ENCODE measurements around the gene NACA2. TPM values are rescaled to one million over a fixed set of nuclear protein-coding genes. Genes with fewer than 3 reads are reported as not detected.
"Not testable (repeated sequence)": the region's sequence is repeated elsewhere in the genome, so short reads cannot be mapped to it uniquely, and the experiment has no call there.

Gene NACA2
- total RNA-seq, 2 experiments from 2014 or later, result not detected

DNA sequence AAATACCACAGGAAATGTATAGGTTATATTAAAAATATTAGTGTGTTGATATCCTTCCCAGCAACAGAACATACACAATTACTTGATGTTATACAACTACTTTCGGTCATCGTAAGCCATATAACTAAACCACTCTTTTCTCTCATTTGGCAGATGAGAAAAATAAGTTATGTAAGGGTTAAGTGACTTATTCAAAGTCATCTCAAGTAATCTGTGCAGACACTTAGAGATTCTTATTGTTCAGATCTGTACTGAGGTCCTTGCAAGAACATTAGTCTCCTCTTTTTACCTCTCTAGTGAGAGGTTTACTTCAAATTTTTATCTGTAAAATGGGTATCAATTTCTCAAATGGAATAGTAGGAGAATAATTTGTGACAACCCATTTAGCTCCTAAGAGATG lies 15.0 kb downstream of the NACA2 start:
- DNase-seq (no peak), ATAC-seq (no peak)
- CTCF ChIA-PET, result interaction anchor here (0.9 kb wide), 1 partner anchor 11 kb away, joined by 4 read pairs; no protein-coding TSS in a partner anchor
- TF ChIP-seq, protein P1, sequence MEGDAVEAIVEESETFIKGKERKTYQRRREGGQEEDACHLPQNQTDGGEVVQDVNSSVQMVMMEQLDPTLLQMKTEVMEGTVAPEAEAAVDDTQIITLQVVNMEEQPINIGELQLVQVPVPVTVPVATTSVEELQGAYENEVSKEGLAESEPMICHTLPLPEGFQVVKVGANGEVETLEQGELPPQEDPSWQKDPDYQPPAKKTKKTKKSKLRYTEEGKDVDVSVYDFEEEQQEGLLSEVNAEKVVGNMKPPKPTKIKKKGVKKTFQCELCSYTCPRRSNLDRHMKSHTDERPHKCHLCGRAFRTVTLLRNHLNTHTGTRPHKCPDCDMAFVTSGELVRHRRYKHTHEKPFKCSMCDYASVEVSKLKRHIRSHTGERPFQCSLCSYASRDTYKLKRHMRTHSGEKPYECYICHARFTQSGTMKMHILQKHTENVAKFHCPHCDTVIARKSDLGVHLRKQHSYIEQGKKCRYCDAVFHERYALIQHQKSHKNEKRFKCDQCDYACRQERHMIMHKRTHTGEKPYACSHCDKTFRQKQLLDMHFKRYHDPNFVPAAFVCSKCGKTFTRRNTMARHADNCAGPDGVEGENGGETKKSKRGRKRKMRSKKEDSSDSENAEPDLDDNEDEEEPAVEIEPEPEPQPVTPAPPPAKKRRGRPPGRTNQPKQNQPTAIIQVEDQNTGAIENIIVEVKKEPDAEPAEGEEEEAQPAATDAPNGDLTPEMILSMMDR (IDR thresholded peaks at IDR 0.05), result no peak
- Mint-ChIP-seq H3K27ac (no peak overlapping the region), H3K4me3 (no peak overlapping the region), H3K9me3 (no peaks in the 10 kb centered on the region), H3K4me1 (ENCODE audit: low read depth) (no peaks in the 10 kb centered on the region), H3K36me3 (ENCODE audit: low read depth) (no peaks in the 10 kb centered on the region), H3K27me3 (peaks cover 17% of the 10 kb centered on the region)
- POLR2A ChIA-PET, result no interaction called here
- intact Hi-C loops (cut with micrococcal nuclease), result no loop called here

- no peak for DNase-seq
- ATAC-seq, result no peak
- ChIA-PET POLR2A (no interaction called here), CTCF (interaction anchor here (0.9 to 1.4 kb wide), 2 partner anchors 12 to 163 kb away, joined by 3 to 4 read pairs; no protein-coding TSS in a partner anchor)
- H3K36me3 Mint-ChIP-seq (ENCODE audit: low read depth), result no peaks in the 10 kb centered on the region
- no peaks in the 10 kb centered on the region for H3K4me1 Mint-ChIP-seq (ENCODE audit: low read depth)
- TF ChIP-seq, protein P1 (IDR thresholded peaks at IDR 0.05), result no peak
- H3K27me3 Mint-ChIP-seq, result peaks cover 16% of the 10 kb centered on the region
- no peak overlapping the region for H3K27ac Mint-ChIP-seq
- intact Hi-C loops (cut with micrococcal nuclease), result no loop called here
- H3K9me3 Mint-ChIP-seq, result no peaks in the 10 kb centered on the region
- no peak overlapping the region for H3K4me3 Mint-ChIP-seq
These were observed 15.6 kb downstream of the NACA2 start for GRCh38 chr17:61575352-61575975.

GRCh38 chr17:61574542-61575351 lies 16.3 kb downstream of the NACA2 start:
- Mint-ChIP-seq H3K9me3 (peaks cover 4% of the 10 kb centered on the region), H3K27ac (no peak overlapping the region), H3K4me1 (ENCODE audit: low read depth) (no peaks in the 10 kb centered on the region), H3K27me3 (peaks cover 17% of the 10 kb centered on the region), H3K36me3 (ENCODE audit: low read depth) (peaks cover 1% of the 10 kb centered on the region), H3K4me3 (no peak overlapping the region)
- ATAC-seq (no peak), DNase-seq (peak; percentile 5)
- TF ChIP-seq, protein P1 (IDR thresholded peaks at IDR 0.05), result no peak
- POLR2A ChIA-PET, result no interaction called here
- intact Hi-C loops (cut with micrococcal nuclease), result no loop called here
- CTCF ChIA-PET, result interaction anchor here (1.4 kb wide), 3 partner anchors 12 to 162 kb away, joined by 3 to 4 read pairs (median 3); no protein-coding TSS in a partner anchor

- H3K27ac Mint-ChIP-seq; intact Hi-C loops (cut with micrococcal nuclease); H3K36me3 Mint-ChIP-seq (ENCODE audit: low read depth); H3K4me1 Mint-ChIP-seq (ENCODE audit: low read depth); DNase-seq; CTCF ChIA-PET; H3K27me3 Mint-ChIP-seq; H3K4me3 Mint-ChIP-seq; H3K9me3 Mint-ChIP-seq; ATAC-seq: not testable (repeated sequence)
- POLR2A ChIA-PET, result interaction anchor here (0.6 kb wide), 1 partner anchor 502 kb away, joined by 3 read pairs; no protein-coding TSS in a partner anchor
These were observed 18.5 kb downstream of the NACA2 start for GRCh38 chr17:61572547-61572946.

- Mint-ChIP-seq H3K36me3 (ENCODE audit: low read depth) (peaks cover 1% of the 10 kb centered on the region), H3K27ac (no peak overlapping the region), H3K4me3 (no peak overlapping the region), H3K9me3 (peaks cover 4% of the 10 kb centered on the region), H3K4me1 (ENCODE audit: low read depth) (no peaks in the 10 kb centered on the region), H3K27me3 (peaks cover 7% of the 10 kb centered on the region)
- TF ChIP-seq, protein P1 (IDR thresholded peaks at IDR 0.05), result no peak
- intact Hi-C loops (cut with micrococcal nuclease), result no loop called here
- ATAC-seq, result no peak
- CTCF ChIA-PET, result no interaction called here
- DNase-seq, result no peak
- POLR2A ChIA-PET, result no interaction called here
These were observed 19.4 kb downstream of the NACA2 start for GRCh38 chr17:61571624-61572023.

Data from activated CD8-positive, alpha-beta T cell treated with anti-CD3 and anti-CD28 coated beads for 36 hours (primary cell).